Neural cell (in vitro differentiated cells): ENCODE data around the gene EYA4. TPM values are rescaled to one million over a fixed set of nuclear protein-coding genes. Genes with fewer than 3 reads are reported as not detected.

Source experiments
- H2AFZ ChIP-seq: fragments of 200-600, 300-800 bp; sonication (generic), shearing (Covaris generic); 2 replicates; pipeline ENCODE4 v1.6.0; 2014; ENCODE audit warnings: low read depth, mild to moderate bottlenecking, antibody characterized with exemption, low read length, moderate library complexity
- H3F3A ChIP-seq: fragments of 200-600 bp; shearing (Covaris generic); 2 replicates; pipeline ENCODE4 v1.6.1; 2016; ENCODE audit warnings: mild to moderate bottlenecking, moderate library complexity, mixed read lengths, antibody characterized with exemption, low read length; ENCODE audit not compliant: insufficient read depth, poor library complexity, severe bottlenecking
- H3K27ac ChIP-seq: fragments of 200-600, 300-800 bp; sonication (generic), shearing (Covaris generic); 2 replicates; pipeline ENCODE4 v1.5.1; 2014; ENCODE audit warnings: mild to moderate bottlenecking, low read length, moderate library complexity
- H3K27me3 ChIP-seq: fragments of 300-800, 200-600 bp; sonication (generic), shearing (Covaris generic); 2 replicates; pipeline ENCODE4 v1.6.0; 2014; ENCODE audit warnings: mild to moderate bottlenecking, low read depth, low read length, moderate library complexity; ENCODE audit not compliant: insufficient read depth
- H3K36me3 ChIP-seq: fragments of 300-800, 200-600 bp; sonication (generic), shearing (Covaris generic); 2 replicates; pipeline ENCODE4 v1.5.1; 2014; ENCODE audit warnings: mild to moderate bottlenecking, antibody characterized with exemption, low read length, moderate library complexity; ENCODE audit not compliant: insufficient read depth
- H3K4me2 ChIP-seq: fragments of 300-800, 200-600 bp; sonication (generic), shearing (Covaris generic); 2 replicates; pipeline ENCODE4 v1.6.0; 2014; ENCODE audit warnings: mild to moderate bottlenecking, low read length
- H3K4me3 ChIP-seq: fragments of 300-800, 200-600 bp; sonication (generic), shearing (Covaris generic); 2 replicates; pipeline ENCODE4 v1.5.1; 2014; ENCODE audit warnings: mild to moderate bottlenecking, low read length, moderate library complexity
- H3K79me2 ChIP-seq: fragments of 200-600 bp; shearing (Covaris generic); replicated peaks from 2 replicates; pipeline ENCODE4 v1.6.0; 2014; ENCODE audit warnings: mild to moderate bottlenecking, low read length, moderate library complexity; ENCODE audit not compliant: insufficient read depth
- H3K9ac ChIP-seq: fragments of 300-800, 200-600 bp; sonication (generic), shearing (Covaris generic); 2 replicates; pipeline ENCODE4 v1.6.1; 2016; ENCODE audit warnings: mild to moderate bottlenecking, low read length, mixed read lengths
- H3K9me2 ChIP-seq: fragments of 200-600 bp; shearing (Covaris generic); 2 replicates; pipeline ENCODE4 v1.6.1; 2016; ENCODE audit warnings: mild to moderate bottlenecking, low read length, mixed read lengths; ENCODE audit not compliant: insufficient read depth
- H3K9me3 ChIP-seq: fragments of 200-600, 300-800 bp; sonication (generic), shearing (Covaris generic); 2 replicates; pipeline ENCODE4 v1.6.1; 2016; ENCODE audit warnings: mild to moderate bottlenecking, mixed run types, low read length, moderate library complexity, mixed read lengths
- H4K20me1 ChIP-seq: fragments of 200-600 bp; shearing (Covaris generic); 2 replicates; pipeline ENCODE4 v1.6.1; 2016; ENCODE audit warnings: mild to moderate bottlenecking, mixed run types; ENCODE audit not compliant: insufficient read depth
- CTCF ChIP-seq: fragments of 450-650 bp; IDR thresholded peaks from 2 replicates; pipeline ENCODE4 v1.5.1; 2014; ENCODE audit warnings: antibody characterized with exemption, mild to moderate bottlenecking, moderate library complexity; ENCODE audit not compliant: poor library complexity, severe bottlenecking
- EP300 ChIP-seq: fragments of 450-650 bp; conservative IDR thresholded peaks from 2 replicates; pipeline ENCODE4 v1.6.1; 2014; ENCODE audit warnings: antibody characterized with exemption, mild to moderate bottlenecking, moderate library complexity; ENCODE audit not compliant: poor library complexity, severe bottlenecking
- EZH2 ChIP-seq: fragments of 200-600, 300-800 bp; shearing (Covaris generic), sonication (generic); IDR thresholded peaks from 2 replicates; pipeline ENCODE4 v1.6.1; 2014; ENCODE audit warnings: antibody characterized with exemption, low read length, borderline replicate concordance, mild to moderate bottlenecking; ENCODE audit not compliant: insufficient read depth, poor library complexity, severe bottlenecking
- MXI1 ChIP-seq: fragments of 450-650 bp; conservative IDR thresholded peaks from 2 replicates; pipeline ENCODE4 v1.6.1; 2014; ENCODE audit warnings: antibody characterized with exemption, mild to moderate bottlenecking; ENCODE audit not compliant: poor library complexity, severe bottlenecking
- POLR2AphosphoS5 ChIP-seq: IDR thresholded peaks from 2 replicates; pipeline ENCODE4 v1.6.1; 2012
- RAD21 ChIP-seq: fragments of 450-650 bp; conservative IDR thresholded peaks from 2 replicates; pipeline ENCODE4 v1.6.1; 2014; ENCODE audit warnings: antibody characterized with exemption, mild to moderate bottlenecking, moderate library complexity
- REST ChIP-seq: IDR thresholded peaks from 2 replicates; pipeline ENCODE4 v1.6.1; 2012; ENCODE audit warnings: borderline replicate concordance
- SMC3 ChIP-seq: fragments of 450-650 bp; conservative IDR thresholded peaks from 2 replicates; pipeline ENCODE4 v1.6.1; 2014; ENCODE audit warnings: antibody characterized with exemption, mild to moderate bottlenecking, moderate library complexity; ENCODE audit not compliant: poor library complexity
- TAF1 ChIP-seq: IDR thresholded peaks from 2 replicates; pipeline ENCODE4 v1.6.1; 2012; ENCODE audit warnings: low read depth
- polyA plus RNA-seq: library from polyadenylated mRNA; depleted of rRNA; stranded (reverse); fragments of >200 nt; gene quantifications from 2 replicates; pipeline ENCODE4 v1.2.3, GENCODE V29; 2014

The EYA4 gene
- polyA plus RNA-seq, 1 donor from 2014 or later, result 2.6 TPM

GRCh38 chr6:133243723-133244305 is 2.7 kb downstream of the EYA4 start:
- H3K36me3 ChIP-seq, result no peaks in the 10 kb centered on the region
- TF ChIP-seq TAF1 (no peak), REST (no peak), CTCF (no peak), MXI1 (no peak), RAD21 (no peak), EZH2 (no peak), SMC3 (no peak), POLR2AphosphoS5 (no peak), EP300 (no peak)
- no peaks in the 10 kb centered on the region for H3F3A ChIP-seq
- H3K9me2 ChIP-seq, result no peaks in the 10 kb centered on the region
- H3K79me2 ChIP-seq, result peaks cover 16% of the 10 kb centered on the region
- H3K9me3 ChIP-seq, result no peaks in the 10 kb centered on the region
- peaks cover 50% of the 10 kb centered on the region for H3K27me3 ChIP-seq
- H3K4me3 ChIP-seq, result no peak overlapping the region
- no peak overlapping the region for H2AFZ ChIP-seq
- H3K9ac ChIP-seq, result no peak overlapping the region
- no peak overlapping the region for H3K4me2 ChIP-seq
- no peak overlapping the region for H3K27ac ChIP-seq
- H4K20me1 ChIP-seq, result no peaks in the 10 kb centered on the region

- Histone ChIP-seq H3K9me3 (no peaks in the 10 kb centered on the region), H3F3A (no peaks in the 10 kb centered on the region), H3K4me2 (no peak overlapping the region), H3K27ac (no peak overlapping the region), H3K36me3 (no peaks in the 10 kb centered on the region), H3K27me3 (peaks cover 50% of the 10 kb centered on the region), H3K4me3 (no peak overlapping the region), H3K9me2 (no peaks in the 10 kb centered on the region), H3K9ac (no peak overlapping the region), H3K79me2 (peaks cover 16% of the 10 kb centered on the region), H2AFZ (no peak overlapping the region), H4K20me1 (no peaks in the 10 kb centered on the region)
- TF ChIP-seq RAD21, result no peak
- TF ChIP-seq SMC3, result no peak
- no peak for TF ChIP-seq MXI1
- no peak for TF ChIP-seq CTCF
- TF ChIP-seq POLR2AphosphoS5, result no peak
- TF ChIP-seq REST, result no peak
- TF ChIP-seq EP300, result no peak
- no peak for TF ChIP-seq EZH2
- no peak for TF ChIP-seq TAF1
Measured at GRCh38 chr6:133244519-133244918, 3.4 kb downstream of the EYA4 start.
